Measurements from ENCODE around the gene EPS15.
A peak's percentile ranks its signal among the peaks of the same experiment; 100 is the strongest.
"Not testable (repeated sequence)": the region's sequence is repeated elsewhere in the genome, so short reads cannot be mapped to it uniquely, and the experiment has no call there.

Gene EPS15

DNA sequence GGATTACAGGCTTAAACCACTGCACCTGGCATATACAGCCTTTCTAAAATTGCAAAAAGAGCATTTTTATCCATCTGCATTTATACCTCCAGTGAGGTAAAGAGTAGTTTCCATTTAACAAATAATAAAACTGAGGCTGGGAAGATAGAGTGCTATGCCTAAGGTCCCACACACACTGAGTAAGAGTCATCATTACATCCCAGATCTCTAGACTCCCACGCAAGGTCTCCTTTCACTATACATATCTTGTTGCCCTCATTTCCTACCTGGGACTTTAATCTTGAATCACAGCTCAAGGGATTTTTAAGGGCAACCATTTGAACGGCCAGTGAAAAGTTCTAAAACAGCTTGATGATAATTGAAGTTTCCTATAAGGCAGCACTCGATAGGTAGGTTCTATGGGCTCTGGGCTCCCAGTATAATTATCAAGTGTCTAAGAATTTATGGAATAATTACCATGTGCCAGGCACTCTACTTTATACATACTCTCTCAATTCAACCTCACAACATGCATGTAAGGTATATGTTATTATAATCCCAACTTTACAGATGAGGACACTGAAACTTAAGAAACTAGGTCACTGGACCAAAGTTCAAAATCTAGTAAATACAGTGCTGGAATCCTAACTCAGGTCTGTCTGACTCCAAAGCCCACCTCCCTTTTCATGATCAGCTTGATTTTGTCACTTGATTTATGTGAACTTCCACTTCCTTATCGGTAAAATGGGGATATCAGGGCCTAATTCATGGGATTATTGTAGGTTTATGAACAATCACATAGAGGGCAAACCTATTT is 23.3 kb upstream of the EPS15 start:
- DNase-seq (ENCODE audit: low read depth): no peak

DNA sequence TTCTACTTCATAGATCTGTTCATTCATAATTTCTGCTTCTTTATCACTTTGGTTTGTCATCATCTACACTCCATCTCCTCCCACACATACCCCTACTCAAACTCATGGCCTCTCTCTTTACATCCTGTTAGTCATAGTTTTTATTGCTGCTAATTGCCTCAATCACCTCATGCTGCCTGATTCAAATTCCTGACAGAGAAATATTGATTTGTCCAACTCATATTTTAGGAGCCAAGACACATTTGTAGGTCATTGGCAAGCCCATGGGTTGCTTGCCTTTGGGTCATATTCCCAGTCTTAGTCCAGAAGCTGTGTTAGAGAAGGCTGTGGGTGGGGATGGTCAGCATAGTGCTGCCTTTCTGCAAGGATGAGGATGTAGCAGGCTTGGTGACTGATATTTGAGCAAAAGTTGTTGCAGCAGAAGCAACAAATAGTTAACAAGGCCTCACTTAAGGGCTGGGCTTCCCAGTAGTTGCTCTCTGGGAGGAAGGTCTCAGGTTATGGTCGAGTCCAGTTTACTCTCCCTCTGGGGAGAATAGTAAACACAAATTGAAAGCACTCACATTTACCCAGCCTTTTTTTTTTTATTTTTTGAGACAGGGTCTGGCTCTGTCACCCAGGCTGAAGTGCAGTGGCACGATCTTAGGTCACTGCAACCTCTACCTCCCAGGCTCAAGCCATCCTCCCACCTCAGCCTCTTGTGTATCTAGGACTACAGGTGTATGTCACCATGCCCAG is 22.4 kb upstream of the EPS15 start:
- DNase-seq (ENCODE audit: low read depth): no peak

DNA sequence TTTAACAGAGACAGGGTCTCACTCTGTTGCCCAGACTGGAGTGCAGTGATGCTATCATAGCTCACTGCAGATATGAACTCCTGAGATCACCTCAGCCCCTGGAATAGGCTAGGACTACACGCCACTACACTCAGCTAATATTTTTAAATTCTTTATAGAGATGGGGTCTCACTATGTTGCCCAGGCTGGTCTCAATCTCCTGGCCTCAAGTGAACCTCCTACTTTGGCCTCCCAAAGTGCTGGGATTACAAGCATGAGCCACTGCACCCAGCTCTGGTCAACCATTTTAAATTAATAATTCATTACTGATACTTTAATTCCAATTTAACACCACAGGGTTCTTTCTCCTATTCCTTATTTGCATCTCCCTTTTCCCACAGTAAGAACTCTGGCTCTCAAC is 18.5 kb upstream of the EPS15 start:
- DNase-seq (ENCODE audit: low read depth): no peak

DNA sequence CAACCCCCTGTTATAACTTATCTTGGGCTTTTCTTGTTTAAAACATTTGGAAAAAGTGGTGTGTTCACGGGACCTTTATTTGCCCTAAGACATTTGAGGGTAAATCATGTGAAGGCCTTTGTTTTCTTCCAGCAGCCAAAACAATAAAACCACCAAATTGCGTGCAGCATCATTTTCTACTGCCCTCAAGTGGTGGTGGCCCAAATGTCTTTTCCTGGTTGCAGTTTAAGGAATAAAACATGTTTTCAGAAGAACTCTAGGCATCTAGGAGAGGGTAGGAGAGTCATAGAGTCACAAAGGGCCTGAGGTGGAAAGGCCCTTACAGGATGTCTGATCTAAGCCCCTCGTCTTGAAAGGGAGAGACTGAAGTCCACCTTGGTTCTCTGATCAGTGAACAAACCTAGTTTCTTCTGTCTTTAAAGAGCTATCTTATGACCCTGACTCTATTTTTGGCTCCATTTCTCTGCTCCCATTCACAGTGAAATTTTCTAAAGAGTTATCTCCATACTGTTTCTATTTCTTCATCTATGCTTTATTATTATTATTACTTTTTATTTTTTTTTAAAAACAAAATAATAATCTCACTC is 16.0 kb upstream of the EPS15 start:
- DNase-seq (ENCODE audit: low read depth): peak; percentile 71

DNA sequence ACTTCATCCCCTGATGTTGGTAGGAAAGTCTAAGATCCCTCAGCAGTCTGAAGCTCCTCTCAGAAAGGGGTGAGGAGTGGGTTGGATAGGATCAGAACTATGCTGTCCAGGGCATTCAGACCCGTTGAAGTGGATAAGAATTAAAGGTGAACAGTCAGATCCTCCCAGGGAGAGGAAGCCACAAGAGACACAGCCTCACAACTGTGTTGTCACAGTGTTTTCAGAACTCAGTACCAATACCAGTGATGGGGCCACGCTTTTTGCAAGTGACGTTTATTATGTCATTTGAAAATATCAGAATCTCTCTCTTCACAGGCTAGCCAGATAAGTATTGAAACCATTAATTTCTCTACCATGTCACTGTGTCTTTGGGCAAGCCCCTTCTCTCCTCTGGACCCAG is 15.4 kb upstream of the EPS15 start:
- DNase-seq (ENCODE audit: low read depth): no peak

DNA sequence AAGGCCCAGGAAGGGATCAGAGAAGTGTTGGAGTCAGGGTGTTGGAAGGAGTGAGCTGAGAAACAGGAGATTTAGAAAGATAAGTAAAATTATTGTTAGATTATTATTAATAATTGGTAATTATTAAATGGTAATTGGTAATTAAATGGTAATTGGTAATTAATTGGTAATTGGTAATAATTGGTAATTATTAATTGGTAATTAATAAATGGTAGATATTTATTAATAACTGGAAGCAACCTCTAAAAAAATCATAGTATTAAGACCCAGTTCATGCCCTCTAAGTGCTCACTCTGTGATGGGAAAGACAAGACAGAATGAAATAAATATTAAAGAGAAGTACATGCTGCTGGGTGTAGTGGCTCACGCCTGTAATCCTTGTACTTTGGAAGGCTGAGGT is 13.8 kb upstream of the EPS15 start:
- no peak for DNase-seq (ENCODE audit: low read depth)

DNA sequence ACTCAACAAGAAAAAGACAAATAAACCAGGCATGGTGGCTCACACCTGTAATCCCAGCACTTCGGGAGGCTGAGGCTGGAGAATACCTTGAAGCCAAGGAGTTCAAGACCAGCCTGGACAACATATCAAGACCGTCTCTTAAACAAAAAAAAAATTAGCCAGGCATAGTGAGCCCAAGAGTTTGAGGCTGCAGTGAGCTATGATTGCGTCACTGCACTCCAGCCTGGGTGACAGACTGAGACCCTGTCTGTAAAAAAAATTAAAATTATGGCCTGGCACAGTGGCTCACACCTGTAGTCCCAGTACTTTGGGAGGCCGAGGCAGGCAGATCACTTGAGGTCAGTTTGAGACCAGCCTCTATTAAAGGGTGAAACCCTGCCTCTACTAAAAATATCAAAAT is 11.4 kb upstream of the EPS15 start:
- DNase-seq (ENCODE audit: low read depth): not testable (repeated sequence)

DNA sequence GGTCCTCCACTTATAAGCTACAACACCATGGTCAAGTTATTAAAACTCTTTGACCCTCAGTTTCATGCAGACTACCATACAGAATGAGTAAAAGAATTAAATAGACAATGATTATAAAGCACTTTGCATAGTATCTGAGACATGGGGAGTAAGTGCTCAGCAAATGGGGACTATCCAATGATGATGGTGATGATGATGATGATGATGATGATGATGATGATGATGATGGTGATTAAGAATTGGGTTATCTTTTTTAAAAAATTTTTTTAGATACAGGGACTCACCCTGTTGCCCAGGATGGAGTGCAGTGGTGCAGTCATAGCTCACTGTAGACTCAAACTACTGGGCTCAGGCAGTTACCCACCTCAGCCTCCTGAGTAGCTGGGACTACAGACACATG is 8.1 kb upstream of the EPS15 start:
- DNase-seq (ENCODE audit: low read depth): no peak

DNA sequence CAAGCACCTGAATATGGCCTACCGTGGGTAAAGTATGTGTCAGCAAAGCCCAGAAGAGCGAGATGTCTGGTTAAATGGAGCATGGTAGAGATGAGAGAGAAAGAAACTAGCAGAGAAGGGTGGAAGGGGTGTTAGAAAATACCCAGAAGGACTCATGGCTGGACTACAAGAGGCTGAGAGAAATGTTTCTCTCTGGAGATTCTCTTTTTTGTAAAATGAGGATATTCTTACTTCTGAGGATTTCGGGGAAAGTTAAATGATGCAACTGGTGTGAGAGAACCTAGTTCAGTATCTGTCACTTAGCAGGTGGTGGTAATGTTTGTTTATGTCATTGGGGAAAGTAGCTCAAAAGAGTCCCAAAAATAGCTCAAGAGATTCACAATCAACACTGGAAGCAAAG is 7.2 kb upstream of the EPS15 start:
- DNase-seq (ENCODE audit: low read depth): no peak

DNA sequence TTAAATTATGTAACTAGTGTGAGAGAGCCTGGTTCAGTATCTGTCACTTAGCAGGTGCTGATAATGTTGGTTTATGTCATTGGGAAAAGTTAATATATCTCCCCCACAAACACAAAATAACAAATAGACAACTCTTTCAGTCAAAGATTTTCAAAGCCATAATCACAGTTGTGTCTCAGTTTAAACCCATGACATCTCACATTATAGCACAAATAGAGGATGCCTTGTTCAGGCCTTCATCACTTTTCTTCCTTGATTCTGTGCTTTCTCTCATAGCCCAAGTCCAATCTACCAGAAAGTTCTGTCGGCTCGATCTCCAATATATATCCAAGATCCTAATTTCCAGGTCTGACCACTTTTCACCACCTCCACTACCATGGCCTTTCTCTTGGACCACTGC is 6.2 kb upstream of the EPS15 start:
- DNase-seq (ENCODE audit: low read depth): no peak

DNA sequence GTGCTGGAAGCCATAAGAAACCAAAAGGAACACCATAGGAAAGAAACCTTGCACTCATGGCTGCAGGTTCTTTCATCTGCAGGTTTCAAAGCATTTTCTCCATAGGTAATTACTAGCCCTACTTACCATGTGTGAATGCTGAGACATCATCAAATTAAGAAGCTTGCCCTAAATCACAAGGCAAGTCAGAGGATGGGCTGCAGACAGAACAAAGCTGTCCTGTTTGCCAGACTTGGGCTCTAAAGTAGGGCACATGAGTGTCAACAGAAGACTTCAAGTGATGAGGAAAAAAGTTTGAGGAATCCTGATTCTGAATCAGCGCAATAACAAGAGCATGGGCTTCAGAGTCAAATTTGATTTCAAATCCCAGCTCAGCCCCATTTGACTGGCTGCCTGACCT is 5.8 kb upstream of the EPS15 start:
- DNase-seq (ENCODE audit: low read depth): no peak

DNA sequence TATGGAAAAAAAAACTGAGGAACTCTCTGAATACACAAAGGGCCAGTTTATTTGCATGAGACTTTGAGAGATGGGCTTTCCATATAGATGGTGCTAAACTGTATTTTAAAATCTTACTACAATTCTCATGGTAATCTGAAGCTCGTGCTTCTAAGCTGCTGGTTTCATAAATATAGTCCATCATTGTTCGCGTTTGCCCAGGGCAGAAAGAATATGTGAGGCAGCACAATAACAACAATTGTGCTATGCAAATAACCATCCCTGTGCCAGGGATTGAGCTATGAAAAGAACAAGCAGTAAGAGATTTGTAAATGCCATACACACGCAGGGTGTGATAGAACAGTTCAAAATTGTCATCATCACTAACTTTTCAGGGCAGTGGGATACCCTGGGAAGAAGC is 4.9 kb upstream of the EPS15 start:
- DNase-seq (ENCODE audit: low read depth): no peak

DNA sequence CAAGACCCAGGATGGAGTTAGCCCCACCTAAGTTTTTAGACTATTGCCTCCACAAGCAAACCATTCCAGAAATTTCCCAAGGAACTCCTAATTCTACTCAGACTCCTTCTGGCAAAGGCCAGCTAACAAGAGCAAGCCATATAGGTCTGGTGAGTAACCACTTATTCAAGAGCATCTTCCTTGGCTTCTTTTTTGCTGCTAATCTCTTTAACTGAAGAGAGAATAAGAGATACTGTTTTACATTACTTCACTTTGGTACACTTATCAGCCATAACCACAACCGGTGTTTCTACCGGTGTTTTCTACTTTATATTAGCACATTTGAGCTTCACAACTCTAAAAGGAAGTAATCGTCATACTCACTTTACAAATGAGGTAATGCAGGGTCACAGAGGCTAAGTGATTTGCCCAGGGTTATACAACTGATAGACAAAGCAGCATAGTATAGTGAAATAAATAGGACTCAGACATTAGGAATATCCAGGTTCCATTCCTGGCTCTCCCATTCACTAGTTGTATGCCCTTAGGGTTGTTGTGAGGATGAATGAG is 1.7 kb upstream of the EPS15 start:
- DNase-seq (ENCODE audit: low read depth): no peak

DNA sequence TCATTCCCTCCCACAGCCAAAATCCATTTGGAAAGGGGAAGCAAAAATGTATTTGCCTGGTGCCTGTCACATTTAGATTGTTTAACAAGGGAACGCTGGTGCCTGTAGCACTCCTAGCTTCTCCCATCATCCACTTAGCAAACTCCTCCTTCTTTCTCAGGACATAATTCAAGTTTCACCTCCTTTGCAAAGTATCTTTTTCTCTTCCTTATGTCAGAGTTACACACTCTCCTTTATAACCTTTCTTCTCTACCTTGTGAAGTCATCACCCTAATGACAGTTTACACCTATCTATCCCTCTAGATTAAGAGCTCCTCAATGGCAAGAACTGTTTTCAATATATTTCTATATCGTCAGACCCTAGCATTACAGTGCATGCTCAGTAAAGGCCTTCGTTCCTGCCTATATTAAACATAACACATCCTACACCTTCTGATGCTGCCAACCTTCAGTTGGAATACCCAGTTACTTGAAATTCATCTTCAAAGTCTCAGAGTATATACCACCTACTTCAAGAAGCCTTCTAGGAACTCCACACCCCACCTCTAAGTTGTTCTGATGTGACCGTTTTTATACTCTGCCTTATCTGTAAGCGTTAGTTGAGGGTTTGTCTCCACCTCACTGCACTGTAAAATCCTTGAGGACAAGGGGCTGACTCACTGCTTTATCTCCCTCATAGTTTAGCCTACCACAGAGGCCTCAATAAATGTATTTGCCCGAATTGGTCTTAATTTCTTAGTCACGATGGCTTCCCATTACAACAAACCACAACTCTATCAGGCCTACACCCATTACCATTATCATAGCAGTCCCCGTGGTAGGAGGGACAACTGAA is 1.0 kb upstream of the EPS15 start:
- no peak for DNase-seq (ENCODE audit: low read depth)

DNA sequence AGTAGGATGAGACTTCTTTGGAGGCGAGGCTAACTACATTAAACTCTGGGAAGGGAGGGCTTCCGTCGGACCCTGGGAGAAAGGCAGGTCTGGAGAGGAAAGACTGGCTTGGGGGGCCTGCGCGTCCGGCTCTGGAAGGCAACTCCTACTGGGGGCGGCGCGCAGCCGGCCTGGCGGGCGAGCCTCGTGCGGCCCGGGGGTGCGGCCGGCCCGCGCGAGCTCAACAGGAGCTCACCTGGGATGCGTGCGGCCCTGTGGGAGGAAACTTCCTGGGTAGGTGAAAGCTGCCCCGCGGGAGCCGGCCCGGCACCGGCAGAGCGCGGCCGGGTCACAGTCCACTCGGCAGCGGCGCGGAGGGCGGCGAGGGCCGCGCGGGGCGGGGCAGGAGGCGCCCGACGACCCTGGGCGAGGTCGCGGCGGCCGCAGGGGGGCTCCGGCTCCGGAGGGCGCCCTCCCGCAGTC is 449 bp downstream of the EPS15 start:
- peak; percentile 13 for DNase-seq (ENCODE audit: low read depth)

DNA sequence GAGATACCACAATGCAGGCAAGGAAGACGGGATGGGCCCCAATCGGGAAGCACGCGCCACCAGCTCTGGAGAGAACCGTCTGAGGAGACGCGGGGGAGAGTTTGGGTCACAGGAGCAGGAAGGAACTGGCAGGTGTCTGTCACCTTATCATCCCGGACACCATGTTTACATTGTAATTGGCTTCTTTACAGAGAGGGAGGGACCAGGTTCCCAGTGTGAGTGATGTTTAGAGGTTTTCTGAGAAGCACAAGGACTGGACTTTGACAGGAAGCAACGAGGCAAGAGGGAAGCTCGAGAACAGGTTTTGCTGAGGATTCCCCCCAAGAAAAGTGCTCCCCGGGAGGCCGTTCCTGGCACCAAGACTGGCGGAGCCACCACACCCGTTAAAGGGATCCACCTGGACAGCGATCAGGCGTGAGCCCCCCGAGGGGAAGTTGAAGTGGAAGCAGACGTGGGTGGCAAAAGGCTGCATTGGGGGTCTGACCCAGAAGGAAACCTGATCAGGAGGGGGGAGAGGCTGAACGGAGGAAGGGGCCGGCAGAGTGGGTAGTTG is 957 bp downstream of the EPS15 start:
- peak; percentile 18 for DNase-seq (ENCODE audit: low read depth)

DNA sequence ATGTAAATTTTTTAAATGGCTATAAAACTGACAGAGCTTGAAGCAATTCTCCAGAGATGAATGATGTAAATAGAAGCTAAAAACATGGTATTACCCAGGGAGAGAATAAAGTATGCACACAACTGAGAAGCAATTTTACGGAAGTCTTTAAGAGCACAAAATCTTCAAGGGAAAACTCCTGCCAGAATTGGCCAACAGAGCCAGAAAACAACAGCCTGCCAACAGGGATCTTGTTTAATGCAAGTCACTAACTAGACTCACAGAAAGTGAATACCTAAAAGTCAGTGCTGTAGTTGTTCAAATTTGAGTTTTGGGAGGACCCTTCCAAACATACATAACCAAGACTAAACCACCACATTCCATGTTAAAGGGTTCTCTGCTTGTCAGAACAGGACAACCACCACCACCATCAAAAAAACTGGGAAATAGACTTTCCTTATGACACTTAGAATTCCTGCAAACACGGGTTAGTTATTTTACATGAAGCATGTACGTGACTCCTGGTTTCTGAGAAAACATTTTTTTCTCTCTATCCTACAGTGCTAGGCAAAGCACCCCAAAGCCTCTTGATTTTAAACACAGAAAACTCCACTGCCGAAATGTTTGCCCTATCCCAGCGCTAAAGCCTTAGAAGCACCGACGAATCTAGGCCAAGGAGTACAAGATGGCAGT is 1.6 kb downstream of the EPS15 start:
- DNase-seq (ENCODE audit: low read depth): peak; percentile 57

DNA sequence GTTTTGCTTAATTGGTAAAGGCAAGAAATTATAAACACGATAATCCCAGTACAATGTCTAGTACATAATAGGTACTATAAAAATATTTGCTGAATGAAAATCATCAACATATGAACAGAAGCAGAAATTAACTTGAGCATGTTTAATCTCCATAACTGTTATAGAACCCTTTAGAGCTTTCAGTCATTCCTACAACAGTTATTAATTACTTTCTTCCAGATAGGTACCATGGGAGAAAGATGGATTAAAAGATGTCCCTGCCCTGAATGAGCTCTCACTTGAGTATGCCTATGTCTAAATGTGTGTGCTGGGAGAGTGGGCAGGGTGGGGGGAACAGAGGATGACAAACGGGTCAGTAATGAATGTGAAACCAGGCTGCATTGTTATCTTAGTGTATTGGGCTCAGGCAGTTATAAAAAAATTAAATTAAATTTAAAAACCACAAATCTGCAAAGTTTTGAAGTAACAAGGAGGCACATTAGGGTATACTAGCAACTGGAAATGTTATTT is 2.4 kb downstream of the EPS15 start:
- no peak for DNase-seq (ENCODE audit: low read depth)

DNA sequence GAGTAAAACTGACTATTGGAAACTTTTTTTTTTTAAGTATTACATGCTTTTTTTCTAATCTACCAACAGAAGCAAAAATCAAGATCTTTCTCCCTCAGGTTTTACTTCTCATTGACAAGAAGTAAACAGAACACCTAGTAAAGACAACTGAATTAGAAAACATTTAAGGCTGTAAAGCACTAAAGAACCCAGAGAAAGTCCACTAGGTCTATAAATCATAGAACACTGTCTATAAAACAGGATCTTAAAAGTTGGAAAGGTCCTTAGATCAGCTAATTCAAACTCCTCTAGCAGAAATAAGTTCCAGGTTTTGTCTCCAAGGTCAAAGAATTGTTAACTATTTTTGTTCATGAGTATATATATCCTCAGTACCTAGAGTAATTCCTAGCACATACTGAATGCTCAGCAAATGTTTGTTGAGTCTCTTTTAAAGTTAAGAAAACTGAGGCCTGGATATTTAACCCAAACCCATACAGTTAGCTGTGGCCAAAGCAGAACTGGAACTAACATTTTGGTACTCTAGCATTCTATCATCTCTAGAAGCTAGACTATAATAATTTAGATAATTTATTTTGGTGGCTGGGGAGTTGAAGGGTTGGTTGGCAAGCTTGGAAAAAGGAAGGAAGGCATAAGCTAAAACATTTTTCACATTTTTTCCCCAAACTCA is 3.0 kb downstream of the EPS15 start:
- no peak for DNase-seq (ENCODE audit: low read depth)

DNA sequence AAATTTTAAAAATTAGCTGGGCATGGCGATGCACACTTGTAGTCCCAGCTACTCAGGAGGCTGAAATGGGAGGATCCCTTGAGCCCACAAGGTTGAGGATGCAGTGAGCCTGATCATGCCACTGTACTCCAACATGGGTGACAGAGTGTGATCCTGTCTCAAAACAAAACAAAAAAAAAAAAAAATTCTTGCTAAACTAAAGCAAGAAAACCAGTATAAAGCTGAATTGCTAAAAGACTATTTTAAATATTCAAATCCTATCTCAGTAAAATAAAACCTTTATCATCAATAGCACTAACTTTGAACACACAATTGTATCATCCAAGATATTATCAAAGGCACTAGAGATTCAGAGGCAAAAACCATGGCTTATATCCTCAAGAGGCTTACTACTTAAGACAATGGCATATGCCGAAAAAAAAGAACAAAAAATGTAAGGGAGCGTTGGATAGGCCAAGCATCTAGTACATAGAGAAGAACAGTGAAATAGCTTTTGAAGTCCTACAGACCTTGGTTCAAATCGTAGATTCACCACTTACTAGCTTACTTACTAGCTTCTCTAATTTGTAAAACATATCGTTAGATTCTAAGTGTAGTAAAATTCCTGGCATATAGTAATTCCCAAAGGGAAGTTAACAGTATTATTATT is 3.6 kb downstream of the EPS15 start:
- DNase-seq (ENCODE audit: low read depth): no peak

Measured in fibroblast of gingiva (primary cell).